H9 (cell line): ENCODE data around the gene TMPRSS9. TPM values are rescaled to one million over a fixed set of nuclear protein-coding genes. Genes with fewer than 3 reads are reported as not detected.

Experiments
- DNase-seq: peaks from one replicate; pipeline ENCODE4 v3.0.0-alpha.2; 2017
- H2AFZ ChIP-seq: one replicate; pipeline ENCODE4 v1.6.1; 2013; ENCODE audit warnings: mild to moderate bottlenecking, low read length, control low read depth, moderate library complexity
- H2AK5ac ChIP-seq: 2 replicates; pipeline ENCODE4 v1.6.1; 2013; ENCODE audit warnings: low read length, control low read depth, mixed read lengths; ENCODE audit not compliant: insufficient read length
- H2BK120ac ChIP-seq: one replicate; pipeline ENCODE4 v1.6.1; 2013; ENCODE audit warnings: low read depth, mild to moderate bottlenecking, low read length, control low read depth, inconsistent platforms; ENCODE audit not compliant: poor library complexity, severe bottlenecking
- H2BK12ac ChIP-seq: 2 replicates; pipeline ENCODE4 v1.6.1; 2013; ENCODE audit warnings: low read length, control low read depth, mixed read lengths, low read depth; ENCODE audit not compliant: insufficient read length
- H2BK15ac ChIP-seq: 2 replicates; pipeline ENCODE4 v1.6.1; 2013; ENCODE audit warnings: low read depth, low read length, control low read depth
- H2BK20ac ChIP-seq: one replicate; pipeline ENCODE4 v1.6.1; 2013; ENCODE audit warnings: low read depth, mild to moderate bottlenecking, low read length, control low read depth, inconsistent platforms; ENCODE audit not compliant: poor library complexity, severe bottlenecking
- H2BK5ac ChIP-seq: 2 replicates; pipeline ENCODE4 v1.6.1; 2013; ENCODE audit warnings: low read length, control low read depth, mixed read lengths; ENCODE audit not compliant: insufficient read length
- H3K14ac ChIP-seq: 2 replicates; pipeline ENCODE4 v1.6.1; 2013; ENCODE audit warnings: low read length, control low read depth; ENCODE audit not compliant: insufficient read depth
- H3K18ac ChIP-seq: 2 replicates; pipeline ENCODE4 v1.6.1; 2013; ENCODE audit warnings: low read depth, mild to moderate bottlenecking, mixed read lengths, low read length, control low read depth; ENCODE audit not compliant: insufficient read length
- H3K23ac ChIP-seq: 2 replicates; pipeline ENCODE4 v1.6.1; 2013; ENCODE audit warnings: low read length, control low read depth, mixed read lengths, low read depth; ENCODE audit not compliant: insufficient read length
- H3K23me2 ChIP-seq: 2 replicates; pipeline ENCODE4 v1.6.1; 2013; ENCODE audit warnings: low read depth, mild to moderate bottlenecking, mixed read lengths, low read length, control low read depth; ENCODE audit not compliant: insufficient read length, poor library complexity, severe bottlenecking
- H3K27ac ChIP-seq: 2 replicates; pipeline ENCODE4 v1.5.1; 2013; ENCODE audit warnings: low read length, control low read depth, mixed read lengths, low read depth; ENCODE audit not compliant: insufficient read length
- H3K27me3 ChIP-seq: 2 replicates; pipeline ENCODE4 v1.6.1; 2013; ENCODE audit warnings: low read length, control low read depth, inconsistent platforms; ENCODE audit not compliant: insufficient read depth
- H3K4ac ChIP-seq: 2 replicates; pipeline ENCODE4 v1.6.1; 2013; ENCODE audit warnings: low read depth, mild to moderate bottlenecking, control low read depth, inconsistent platforms, low read length, moderate library complexity
- H3K4me1 ChIP-seq: 2 replicates; pipeline ENCODE4 v1.6.1; 2013; ENCODE audit warnings: low read length, control low read depth, inconsistent platforms; ENCODE audit not compliant: insufficient read depth
- H3K4me2 ChIP-seq: 2 replicates; pipeline ENCODE4 v1.6.1; 2013; ENCODE audit warnings: low read length, control low read depth, mixed read lengths; ENCODE audit not compliant: insufficient read length, insufficient read depth
- H3K56ac ChIP-seq: 2 replicates; pipeline ENCODE4 v1.6.1; 2013; ENCODE audit warnings: low read depth, mild to moderate bottlenecking, mixed read lengths, low read length, control low read depth; ENCODE audit not compliant: insufficient read length
- H3K79me1 ChIP-seq: 2 replicates; pipeline ENCODE4 v1.6.1; 2013; ENCODE audit warnings: low read depth, mild to moderate bottlenecking, moderate library complexity, low read length, control low read depth, inconsistent platforms; ENCODE audit not compliant: insufficient read depth, poor library complexity, severe bottlenecking
- H3K79me2 ChIP-seq: 2 replicates; pipeline ENCODE4 v1.6.1; 2013; ENCODE audit warnings: low read length, control low read depth, inconsistent platforms; ENCODE audit not compliant: insufficient read depth
- H3K9ac ChIP-seq: 2 replicates; pipeline ENCODE4 v1.6.1; 2013; ENCODE audit warnings: low read length, control low read depth, mixed read lengths; ENCODE audit not compliant: insufficient read length; ENCODE audit errors: extremely low read depth
- H3K9me3 ChIP-seq: one replicate; pipeline ENCODE4 v1.6.1; 2013; ENCODE audit warnings: low read depth, low read length, inconsistent platforms; ENCODE audit not compliant: control insufficient read depth
- H3T11ph ChIP-seq: one replicate; pipeline ENCODE4 v1.6.1; 2013; ENCODE audit warnings: mild to moderate bottlenecking, low read length, control low read depth, inconsistent platforms
- H4K20me1 ChIP-seq: one replicate; pipeline ENCODE4 v1.6.1; 2013; ENCODE audit not compliant: control insufficient read depth, insufficient read length, insufficient read depth
- H4K5ac ChIP-seq: 2 replicates; pipeline ENCODE4 v1.6.1; 2013; ENCODE audit warnings: low read depth, mild to moderate bottlenecking, mixed read lengths, low read length, control low read depth; ENCODE audit not compliant: insufficient read length
- H4K8ac ChIP-seq: replicated peaks from 2 replicates; pipeline ENCODE4 v1.6.1; 2013; ENCODE audit warnings: low read length, control low read depth, mixed read lengths, low read depth; ENCODE audit not compliant: insufficient read length
- H4K91ac ChIP-seq: 2 replicates; pipeline ENCODE4 v1.6.1; 2013; ENCODE audit warnings: low read depth, mild to moderate bottlenecking, moderate library complexity, mixed read lengths, low read length, control low read depth; ENCODE audit not compliant: insufficient read length
- H3K27ac Mint-ChIP-seq, 3 experiments: 2 replicates in 2 of 3; 3 replicates in 1 of 3; pipeline ENCODE4 v1.8.0; 2020 to 2021; ENCODE audit warnings: mixed read lengths in 3 of 3, mild to moderate bottlenecking in 1 of 3, moderate library complexity in 1 of 3
- H3K27me3 Mint-ChIP-seq: 2 replicates; pipeline ENCODE4 v1.8.0; 2021; ENCODE audit warnings: low read depth, mild to moderate bottlenecking, moderate library complexity, mixed read lengths
- H3K36me3 Mint-ChIP-seq, 3 experiments: 2 replicates in 2 of 3; 3 replicates in 1 of 3; pipeline ENCODE4 v1.8.0; 2020 to 2021; ENCODE audit warnings: low read depth in 3 of 3, mixed read lengths in 3 of 3; ENCODE audit not compliant: insufficient read depth in 1 of 3
- H3K4me1 Mint-ChIP-seq, 2 experiments: 2 replicates each; pipeline ENCODE4 v1.8.0; 2020; ENCODE audit warnings: mixed read lengths in 2 of 2
- H3K4me3 Mint-ChIP-seq, 2 experiments: 2 replicates in 1 of 2; 3 replicates in 1 of 2; pipeline ENCODE4 v1.8.0; 2020 to 2021; ENCODE audit warnings: mild to moderate bottlenecking in 2 of 2, mixed read lengths in 2 of 2, moderate library complexity in 1 of 2
- H3K9me3 Mint-ChIP-seq, 2 experiments: 2 replicates in 1 of 2; 3 replicates in 1 of 2; pipeline ENCODE4 v1.8.0; 2020; ENCODE audit warnings: mild to moderate bottlenecking in 2 of 2, mixed read lengths in 2 of 2, moderate library complexity in 1 of 2
- CTCF ChIP-seq: fragments of 200-600 bp; sonication (generic); conservative IDR thresholded peaks from 3 replicates; pipeline ENCODE4 v1.8.0; 2021; ENCODE audit warnings: antibody characterized with exemption, mild to moderate bottlenecking
- WGBS: extraction: QIAGEN DNeasy Blood & Tissue Kit; methylation state at CpG from one replicate; pipeline ENCODE4 v1.1.7; 2013; ENCODE audit warnings: missing lambda C conversion rate, low lambda C conversion rate, mixed read lengths; ENCODE audit not compliant: insufficient read length; ENCODE audit errors: extremely low coverage; 5-methylcytosine and 5-hydroxymethylcytosine counted together
- total RNA-seq: library from RNA; stranded (reverse); gene quantifications from 2 replicates; pipeline ENCODE4 v1.2.1, GENCODE V29; 2021

The TMPRSS9 gene
- total RNA-seq, 1 experiment from 2014 or later = 0.24 TPM

GRCh38 chr19:2312820-2313501, 47.1 kb upstream of the TMPRSS9 start:
- no peak overlapping the region for H3K14ac ChIP-seq
- no peak overlapping the region for H3K56ac ChIP-seq
- no peak overlapping the region for H2AK5ac ChIP-seq
- H3K27me3 ChIP-seq = no peaks in the 10 kb centered on the region; the same call in 1 of the 2 replicates
- no peak overlapping the region for H3K4me2 ChIP-seq
- DNase-seq = peak; percentile 64
- no peak overlapping the region for H3K18ac ChIP-seq
- H4K5ac ChIP-seq = no peak overlapping the region
- no peak overlapping the region for H2BK12ac ChIP-seq
- no peaks in the 10 kb centered on the region for H3K79me2 ChIP-seq
- no peak overlapping the region for H2BK20ac ChIP-seq
- no peak overlapping the region for H4K91ac ChIP-seq
- no peaks in the 10 kb centered on the region for H3K9me3 ChIP-seq
- no peaks in the 10 kb centered on the region for H3K79me1 ChIP-seq
- no CpG with 5 or more reads among the region's 28 CpGs for WGBS
- H3K27me3 Mint-ChIP-seq = peaks cover 61% of the 10 kb centered on the region
- H2BK15ac ChIP-seq = no peak overlapping the region
- peaks cover 10 to 28% of the 10 kb centered on the region in 2 experiments for H3K4me1 Mint-ChIP-seq
- no peak overlapping the region for H2AFZ ChIP-seq
- H3T11ph ChIP-seq = no peak overlapping the region
- H3K4me1 ChIP-seq = no peaks in the 10 kb centered on the region
- no peak overlapping the region for H3K4ac ChIP-seq
- no peak overlapping the region for H2BK120ac ChIP-seq
- no peak overlapping the region for H3K23ac ChIP-seq
- H3K9me3 Mint-ChIP-seq = peaks cover 0 to 9% of the 10 kb centered on the region in 2 experiments; a peak in 3 of 5 replicates
- no peak overlapping the region for H3K27ac Mint-ChIP-seq
- peaks cover 0 to 2% (median 0%) of the 10 kb centered on the region in 3 experiments; a peak in 2 of 7 replicates for H3K36me3 Mint-ChIP-seq
- H3K4me3 Mint-ChIP-seq = peak overlapping the region in 1 of 2 experiments; percentile 29; a peak in 1 of 5 replicates
- H3K23me2 ChIP-seq = no peaks in the 10 kb centered on the region
- no peak overlapping the region for H3K27ac ChIP-seq
- H2BK5ac ChIP-seq = no peak overlapping the region
- no peak overlapping the region for H3K9ac ChIP-seq
- H4K8ac ChIP-seq = no peak overlapping the region
- no peaks in the 10 kb centered on the region for H4K20me1 ChIP-seq
- TF ChIP-seq CTCF = 0 out of 3 replicates have a peak, but pooled peaks have one; percentile 29
